PC-9 (cell line): ENCODE measurements around the gene MICB.

Source experiments
- CTCF ChIP-seq: fragments of 200-600 bp; sonication (generic); conservative IDR thresholded peaks from 2 replicates; pipeline ENCODE4 v1.6.1; 2017; ENCODE audit warnings: mixed run types, antibody characterized with exemption, mild to moderate bottlenecking, moderate library complexity
- EZH2 ChIP-seq: fragments of 200-600 bp; sonication (generic); IDR thresholded peaks from 2 replicates; pipeline ENCODE4 v1.8.0; 2017; ENCODE audit warnings: antibody characterized with exemption, low read depth

DNA sequence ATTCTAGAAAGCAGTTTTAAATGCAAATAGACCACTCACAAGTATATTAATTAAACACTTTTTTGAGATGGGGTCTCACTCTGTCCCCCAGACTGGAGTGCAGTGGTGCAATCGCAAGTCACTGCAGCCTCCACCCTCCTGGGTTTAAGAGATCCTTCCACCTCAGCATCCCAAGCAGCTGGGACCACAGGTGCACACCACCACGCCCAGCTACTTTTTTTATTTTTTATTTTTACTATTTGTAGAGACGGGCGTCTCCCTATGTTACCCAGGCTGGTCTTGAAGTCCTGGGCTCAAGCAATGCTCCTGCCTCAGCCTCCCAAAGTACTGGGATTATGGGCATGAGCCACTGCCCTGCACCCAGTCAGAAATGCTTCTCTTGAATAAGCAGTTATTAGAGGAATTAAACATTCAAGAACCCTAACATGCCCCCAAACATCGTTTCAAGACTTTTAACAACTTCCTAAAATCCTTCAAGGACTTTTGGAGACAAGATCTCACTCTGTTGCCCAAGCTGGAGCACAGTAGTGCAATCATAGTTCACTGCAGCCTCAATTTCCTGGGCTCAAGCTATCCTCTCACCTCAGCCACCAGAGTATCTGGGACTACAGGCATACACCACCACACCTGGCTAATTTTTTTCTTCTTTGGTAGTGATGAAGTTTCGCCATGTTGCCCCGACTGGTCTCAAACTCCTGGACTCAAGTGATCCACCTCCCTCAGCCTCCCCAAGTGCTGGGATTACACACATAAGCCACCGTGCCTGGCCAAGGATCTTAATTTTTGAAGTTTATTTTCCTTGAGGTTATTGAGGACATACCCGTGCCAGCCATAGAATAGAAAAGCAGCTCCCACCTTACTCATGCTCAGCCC is 34.1 kb downstream of the MICB start:
- TF ChIP-seq CTCF (no peak), EZH2 (no peak)
